ENCODE data around the gene IFITM5.

Gene IFITM5

GRCh38 chr11:294780-295179 lies 4.5 kb downstream of the IFITM5 start:
- Histone ChIP-seq H3K36me3 (ENCODE audit: control insufficient read depth, insufficient read depth, low read length) (no peaks in the 10 kb centered on the region), H3K4me3 (ENCODE audit: low read length) (no peak overlapping the region), H3K9ac (ENCODE audit: low read length) (no peak overlapping the region), H3K4me1 (ENCODE audit: control insufficient read depth, insufficient read depth, low read length) (peaks cover 8% of the 10 kb centered on the region), H3K9me3 (ENCODE audit: control insufficient read depth, low read length) (no peaks in the 10 kb centered on the region), H3K27me3 (ENCODE audit: control insufficient read depth, insufficient read depth, low read length) (peaks cover 28% of the 10 kb centered on the region)

- peaks cover 26% of the 10 kb centered on the region for H3K27me3 ChIP-seq (ENCODE audit: control insufficient read depth, insufficient read depth, low read length)
- H3K36me3 ChIP-seq (ENCODE audit: control insufficient read depth, insufficient read depth, low read length), result no peaks in the 10 kb centered on the region
- H3K4me1 ChIP-seq (ENCODE audit: control insufficient read depth, insufficient read depth, low read length), result peaks cover 13% of the 10 kb centered on the region
- H3K9me3 ChIP-seq (ENCODE audit: control insufficient read depth, low read length), result no peaks in the 10 kb centered on the region
- H3K4me3 ChIP-seq (ENCODE audit: low read length), result no peak overlapping the region
- H3K9ac ChIP-seq (ENCODE audit: low read length), result no peak overlapping the region
These were observed 5.3 kb downstream of the IFITM5 start for GRCh38 chr11:293852-294661.

- H3K27me3 ChIP-seq (ENCODE audit: control insufficient read depth, insufficient read depth, low read length), result peaks cover 23% of the 10 kb centered on the region
These were observed 6.0 kb downstream of the IFITM5 start for GRCh38 chr11:293271-293851.

GRCh38 chr11:292211-293121 lies 6.9 kb downstream of the IFITM5 start:
- H3K36me3 ChIP-seq (ENCODE audit: control insufficient read depth, insufficient read depth, low read length), result no peaks in the 10 kb centered on the region
- H3K4me1 ChIP-seq (ENCODE audit: control insufficient read depth, insufficient read depth, low read length), result peaks cover 20% of the 10 kb centered on the region

More at GRCh38 chr11:293271-293851, 6.0 kb downstream of the IFITM5 start:
- Histone ChIP-seq H3K36me3 (ENCODE audit: control insufficient read depth, insufficient read depth, low read length) (no peaks in the 10 kb centered on the region), H3K9me3 (ENCODE audit: control insufficient read depth, low read length) (no peaks in the 10 kb centered on the region), H3K9ac (ENCODE audit: low read length) (no peak overlapping the region), H3K4me1 (ENCODE audit: control insufficient read depth, insufficient read depth, low read length) (peaks cover 15% of the 10 kb centered on the region), H3K4me3 (ENCODE audit: low read length) (no peak overlapping the region)

GRCh38 chr11:291281-292210 lies 7.8 kb downstream of the IFITM5 start:
- Histone ChIP-seq H3K9me3 (ENCODE audit: control insufficient read depth, low read length) (no peaks in the 10 kb centered on the region), H3K27me3 (ENCODE audit: control insufficient read depth, insufficient read depth, low read length) (peaks cover 20% of the 10 kb centered on the region), H3K4me3 (ENCODE audit: low read length) (no peak overlapping the region), H3K4me1 (ENCODE audit: control insufficient read depth, insufficient read depth, low read length) (peaks cover 12% of the 10 kb centered on the region), H3K9ac (ENCODE audit: low read length) (no peak overlapping the region), H3K36me3 (ENCODE audit: control insufficient read depth, insufficient read depth, low read length) (no peaks in the 10 kb centered on the region)

More at GRCh38 chr11:292211-293121, 6.9 kb downstream of the IFITM5 start:
- Histone ChIP-seq H3K4me3 (ENCODE audit: low read length) (no peak overlapping the region), H3K9ac (ENCODE audit: low read length) (no peak overlapping the region), H3K9me3 (ENCODE audit: control insufficient read depth, low read length) (no peaks in the 10 kb centered on the region), H3K27me3 (ENCODE audit: control insufficient read depth, insufficient read depth, low read length) (peaks cover 23% of the 10 kb centered on the region)

GRCh38 chr11:290621-291231 lies 8.6 kb downstream of the IFITM5 start:
- H3K9ac ChIP-seq (ENCODE audit: low read length), result no peak overlapping the region
- H3K4me1 ChIP-seq (ENCODE audit: control insufficient read depth, insufficient read depth, low read length), result peaks cover 12% of the 10 kb centered on the region
- H3K4me3 ChIP-seq (ENCODE audit: low read length), result no peak overlapping the region
- H3K9me3 ChIP-seq (ENCODE audit: control insufficient read depth, low read length), result no peaks in the 10 kb centered on the region
- H3K27me3 ChIP-seq (ENCODE audit: control insufficient read depth, insufficient read depth, low read length), result peaks cover 24% of the 10 kb centered on the region
- H3K36me3 ChIP-seq (ENCODE audit: control insufficient read depth, insufficient read depth, low read length), result no peaks in the 10 kb centered on the region

GRCh38 chr11:289712-290620 lies 9.4 kb downstream of the IFITM5 start:
- no peak overlapping the region for H3K4me3 ChIP-seq (ENCODE audit: low read length)

GRCh38 chr11:289398-289711 lies 10.0 kb downstream of the IFITM5 start:
- Histone ChIP-seq H3K9ac (ENCODE audit: low read length) (peak overlapping the region; percentile 28), H3K9me3 (ENCODE audit: control insufficient read depth, low read length) (no peaks in the 10 kb centered on the region), H3K36me3 (ENCODE audit: control insufficient read depth, insufficient read depth, low read length) (no peaks in the 10 kb centered on the region), H3K4me1 (ENCODE audit: control insufficient read depth, insufficient read depth, low read length) (peaks cover 12% of the 10 kb centered on the region), H3K27me3 (ENCODE audit: control insufficient read depth, insufficient read depth, low read length) (peaks cover 34% of the 10 kb centered on the region), H3K4me3 (ENCODE audit: low read length) (no peak overlapping the region)

More at GRCh38 chr11:289712-290620, 9.4 kb downstream of the IFITM5 start:
- peaks cover 31% of the 10 kb centered on the region for H3K27me3 ChIP-seq (ENCODE audit: control insufficient read depth, insufficient read depth, low read length)
- H3K9me3 ChIP-seq (ENCODE audit: control insufficient read depth, low read length), result no peaks in the 10 kb centered on the region
- H3K36me3 ChIP-seq (ENCODE audit: control insufficient read depth, insufficient read depth, low read length), result no peaks in the 10 kb centered on the region
- H3K4me1 ChIP-seq (ENCODE audit: control insufficient read depth, insufficient read depth, low read length), result peaks cover 12% of the 10 kb centered on the region
- peak overlapping the region; percentile 28 for H3K9ac ChIP-seq (ENCODE audit: low read length)

- H3K9ac ChIP-seq (ENCODE audit: low read length), result peak within 1 kb of the TSS; percentile 43
- peaks cover 12% of the 10 kb centered on the region for H3K4me1 ChIP-seq (ENCODE audit: control insufficient read depth, insufficient read depth, low read length)
- no peaks in the 10 kb centered on the region for H3K36me3 ChIP-seq (ENCODE audit: control insufficient read depth, insufficient read depth, low read length)
These were observed 10.6 kb downstream of the IFITM5 start, which contains the start of gene PGGHG for GRCh38 chr11:288478-289397. TSS of gene PGGHG (plus strand) at chr11:289126. CDS start at chr11:289817, 691 bp downstream.

More at GRCh38 chr11:288478-289397, 10.6 kb downstream of the IFITM5 start, which contains the start of gene PGGHG:
- Histone ChIP-seq H3K9me3 (ENCODE audit: control insufficient read depth, low read length) (no peaks in the 10 kb centered on the region), H3K4me3 (ENCODE audit: low read length) (peak within 1 kb of the TSS; percentile 25), H3K27me3 (ENCODE audit: control insufficient read depth, insufficient read depth, low read length) (peaks cover 40% of the 10 kb centered on the region)
